HepG2 (cell line): ENCODE measurements around the gene GUK1. TPM values are rescaled to one million over a fixed set of nuclear protein-coding genes. Genes with fewer than 3 reads are reported as not detected.

Experiments
- AKAP8 ChIP-seq: sonication (generic); formaldehyde crosslinking; IDR thresholded peaks from 2 replicates; pipeline ENCODE4 v1.5.1; 2020; ENCODE audit warnings: mild to moderate bottlenecking, missing genetic modification reagents
- GPN1 ChIP-seq: sonication (generic); formaldehyde crosslinking; IDR thresholded peaks from 2 replicates; pipeline ENCODE4 v1.5.1; 2020; ENCODE audit warnings: missing genetic modification reagents, borderline replicate concordance
- HNRNPL ChIP-seq: fragments of 200-400 bp; formaldehyde crosslinking; IDR thresholded peaks from 2 replicates; pipeline ENCODE4 v1.6.1; 2017; ENCODE audit warnings: mild to moderate bottlenecking, low read depth, low read length
- MTF2 ChIP-seq: sonication (generic); formaldehyde crosslinking; IDR thresholded peaks from 2 replicates; pipeline ENCODE4 v1.5.0; 2020; ENCODE audit warnings: missing genetic modification reagents, borderline replicate concordance
- MXD4 ChIP-seq: IDR thresholded peaks from 2 replicates; pipeline ENCODE4 v1.6.1; 2016; ENCODE audit warnings: mild to moderate bottlenecking, missing biosample characterization, missing genetic modification reagents
- MXI1 ChIP-seq: IDR thresholded peaks from 3 replicates; pipeline ENCODE4 v1.6.1; 2012; ENCODE audit warnings: low read depth, low read length, inconsistent platforms, borderline replicate concordance
- NCOA5 ChIP-seq: sonication (generic); formaldehyde crosslinking; IDR thresholded peaks from 2 replicates; pipeline ENCODE4 v1.4.0; 2020; ENCODE audit warnings: missing genetic modification reagents
- RARA ChIP-seq: IDR thresholded peaks from 2 replicates; pipeline ENCODE4 v1.6.1; 2016; ENCODE audit warnings: missing genetic modification reagents, missing compliant biosample characterization
- RFX1 ChIP-seq: fragments of 450-650 bp; IDR thresholded peaks from 2 replicates; pipeline ENCODE4 v1.6.1; 2017
- SIX4 ChIP-seq: sonication (generic); formaldehyde crosslinking; IDR thresholded peaks from 2 replicates; pipeline ENCODE4 v1.4.0; 2020; ENCODE audit warnings: missing genetic modification reagents
- SOX6 ChIP-seq, 2 experiments: fragments of 450-650 bp in 1 of 2; sonication (generic) in 1 of 2; formaldehyde crosslinking in 1 of 2; IDR thresholded peaks; 2 replicates each; pipeline versions ENCODE4 v1.4.0 to v1.6.1; 2017 to 2020; ENCODE audit warnings: antibody characterized with exemption in 1 of 2, mild to moderate bottlenecking in 1 of 2, missing genetic modification reagents in 1 of 2
- ZNF10 ChIP-seq: sonication (generic); formaldehyde crosslinking; IDR thresholded peaks from 2 replicates; pipeline ENCODE4 v1.4.0; 2020; ENCODE audit warnings: mild to moderate bottlenecking, low read depth, missing genetic modification reagents, borderline replicate concordance
- ZNF232 ChIP-seq: sonication (generic); formaldehyde crosslinking; IDR thresholded peaks from 2 replicates; pipeline ENCODE4 v1.4.0; 2020; ENCODE audit warnings: missing genetic modification reagents, borderline replicate concordance
- ZNF350 ChIP-seq: sonication (generic); formaldehyde crosslinking; IDR thresholded peaks from 2 replicates; pipeline ENCODE4 v1.4.0; 2020; ENCODE audit warnings: mild to moderate bottlenecking, low read depth, missing genetic modification reagents, borderline replicate concordance
- ZNF484 ChIP-seq: sonication (generic); formaldehyde crosslinking; IDR thresholded peaks from 2 replicates; pipeline ENCODE4 v1.5.1; 2020; ENCODE audit warnings: mild to moderate bottlenecking, low read depth, missing genetic modification reagents, borderline replicate concordance
- polyA plus RNA-seq, 8 experiments: library from polyadenylated mRNA; depleted of rRNA in 3 of 8; stranded (reverse) in 7 of 8; unstranded in 1 of 8; fragments of >200 nt; fragmentation: Illumina TruSeq in 4 of 8; extraction: Trizol in 4 of 8; gene quantifications; 2 replicates each; pipeline versions ENCODE4 v1.2.1 to v1.2.3, GENCODE V29; 2011 to 2016; ENCODE audit warnings: low read depth in 4 of 8, missing spikeins in 1 of 8, mixed read lengths in 1 of 8; ENCODE audit not compliant: insufficient read depth in 1 of 8
- total RNA-seq, 5 experiments: library from RNA; depleted of rRNA; stranded (reverse); fragments of >200 nt; fragmentation: Illumina TruSeq; extraction: Trizol; gene quantifications; 2 replicates each; pipeline ENCODE4 v1.2.3, GENCODE V29; 2016; ENCODE audit warnings: low read depth in 1 of 5
- TF ChIP-seq, protein P1 (sequence below): sonication (generic); formaldehyde crosslinking; IDR thresholded peaks from 2 replicates; pipeline ENCODE4 v1.4.0; 2020; ENCODE audit warnings: missing genetic modification reagents
- TF ChIP-seq, protein P2 (sequence below): sonication (generic); formaldehyde crosslinking; IDR thresholded peaks from 2 replicates; pipeline ENCODE4 v1.9.0; 2021; ENCODE audit warnings: missing genetic modification reagents, borderline replicate concordance
- TF ChIP-seq, protein P3 (sequence below): sonication (generic); formaldehyde crosslinking; IDR thresholded peaks from 2 replicates; pipeline ENCODE4 v1.4.0; 2020; ENCODE audit warnings: mild to moderate bottlenecking, low read depth, missing genetic modification reagents
- TF ChIP-seq, protein P4 (sequence below): sonication (generic); formaldehyde crosslinking; IDR thresholded peaks from 2 replicates; pipeline ENCODE4 v1.5.0; 2020; ENCODE audit warnings: missing genetic modification reagents

Gene GUK1
- total and polyA plus RNA-seq, 2 of the 13 experiments (the other 11 are each of a cell fraction or from before 2014, with no cell fraction given) = 116 to 154 TPM

DNA sequence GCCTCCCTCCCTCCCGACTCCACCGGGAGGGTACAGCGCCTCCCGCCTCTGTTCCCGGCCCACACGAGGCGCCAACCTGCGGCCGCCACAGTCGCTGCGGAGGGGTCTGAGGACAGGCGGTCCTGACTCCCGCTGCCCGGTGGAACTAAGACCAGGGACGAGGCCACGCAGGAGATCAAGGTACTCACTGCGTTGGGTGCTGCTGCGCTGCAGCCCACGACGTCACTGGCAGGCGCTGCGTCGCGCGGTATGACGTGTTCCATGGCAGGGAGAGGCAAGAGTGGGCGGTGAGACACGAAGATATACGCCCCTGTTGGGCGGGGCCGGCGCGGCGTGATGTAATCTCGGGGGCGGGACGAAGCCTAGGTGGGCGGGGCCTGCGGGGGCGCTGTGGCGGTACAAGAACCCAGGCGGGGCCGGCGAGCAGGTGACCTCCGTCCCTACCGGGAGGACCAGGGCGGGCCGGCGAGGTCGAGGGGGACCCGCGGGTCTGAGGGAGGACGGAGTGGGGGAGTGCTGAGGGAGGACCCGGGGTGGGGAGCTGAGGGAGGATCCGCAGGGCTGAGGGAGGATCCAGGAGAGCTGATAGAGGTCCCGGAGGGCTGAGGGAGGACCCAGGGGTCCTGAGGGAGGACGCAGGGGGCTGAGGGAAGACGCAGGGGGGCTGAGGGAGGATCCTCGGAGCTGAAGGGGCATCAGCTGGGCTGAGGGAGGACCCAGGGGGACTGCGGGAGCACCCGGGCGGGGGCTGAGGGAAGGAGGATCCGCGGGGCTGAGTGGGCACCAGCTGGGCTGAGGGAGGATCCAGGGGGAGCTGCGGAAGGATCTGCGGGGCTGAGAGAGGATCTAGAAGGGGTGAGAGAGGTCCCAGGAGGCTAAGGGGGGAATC lies 30.8 kb upstream of the GUK1 start, which contains the start of gene MRPL55 (continued):
- TF ChIP-seq GPN1 (CRISPR knock-in tag) (no peak; the same call in 1 of the 2 replicates), MXD4 (peak; percentile 48; the same call in 1 of the 2 replicates), RFX1 (no peak), NCOA5 (CRISPR knock-in tag) (no peak), MXI1 (peak; percentile 94; the same call in 2 of the 3 replicates), ZNF10 (CRISPR knock-in tag) (no peak), RARA (peak; percentile 46), HNRNPL (no peak), SOX6 (IDR thresholded peaks at IDR 0.05) (no peak), SOX6 (CRISPR knock-in tag; IDR thresholded peaks at IDR 0.05) (peak; percentile 50), AKAP8 (CRISPR knock-in tag) (no peak; the same call in 1 of the 2 replicates), ZNF350 (CRISPR knock-in tag) (peak; percentile 85), ZNF232 (CRISPR knock-in tag) (0 out of 2 replicates have a peak, but pooled peaks have one; percentile 18), MTF2 (CRISPR knock-in tag) (0 out of 2 replicates have a peak, but pooled peaks have one; percentile 76), SIX4 (peak; percentile 11; the same call in 1 of the 2 replicates), ZNF484 (CRISPR knock-in tag) (no peak)
- TF ChIP-seq, protein P1, sequence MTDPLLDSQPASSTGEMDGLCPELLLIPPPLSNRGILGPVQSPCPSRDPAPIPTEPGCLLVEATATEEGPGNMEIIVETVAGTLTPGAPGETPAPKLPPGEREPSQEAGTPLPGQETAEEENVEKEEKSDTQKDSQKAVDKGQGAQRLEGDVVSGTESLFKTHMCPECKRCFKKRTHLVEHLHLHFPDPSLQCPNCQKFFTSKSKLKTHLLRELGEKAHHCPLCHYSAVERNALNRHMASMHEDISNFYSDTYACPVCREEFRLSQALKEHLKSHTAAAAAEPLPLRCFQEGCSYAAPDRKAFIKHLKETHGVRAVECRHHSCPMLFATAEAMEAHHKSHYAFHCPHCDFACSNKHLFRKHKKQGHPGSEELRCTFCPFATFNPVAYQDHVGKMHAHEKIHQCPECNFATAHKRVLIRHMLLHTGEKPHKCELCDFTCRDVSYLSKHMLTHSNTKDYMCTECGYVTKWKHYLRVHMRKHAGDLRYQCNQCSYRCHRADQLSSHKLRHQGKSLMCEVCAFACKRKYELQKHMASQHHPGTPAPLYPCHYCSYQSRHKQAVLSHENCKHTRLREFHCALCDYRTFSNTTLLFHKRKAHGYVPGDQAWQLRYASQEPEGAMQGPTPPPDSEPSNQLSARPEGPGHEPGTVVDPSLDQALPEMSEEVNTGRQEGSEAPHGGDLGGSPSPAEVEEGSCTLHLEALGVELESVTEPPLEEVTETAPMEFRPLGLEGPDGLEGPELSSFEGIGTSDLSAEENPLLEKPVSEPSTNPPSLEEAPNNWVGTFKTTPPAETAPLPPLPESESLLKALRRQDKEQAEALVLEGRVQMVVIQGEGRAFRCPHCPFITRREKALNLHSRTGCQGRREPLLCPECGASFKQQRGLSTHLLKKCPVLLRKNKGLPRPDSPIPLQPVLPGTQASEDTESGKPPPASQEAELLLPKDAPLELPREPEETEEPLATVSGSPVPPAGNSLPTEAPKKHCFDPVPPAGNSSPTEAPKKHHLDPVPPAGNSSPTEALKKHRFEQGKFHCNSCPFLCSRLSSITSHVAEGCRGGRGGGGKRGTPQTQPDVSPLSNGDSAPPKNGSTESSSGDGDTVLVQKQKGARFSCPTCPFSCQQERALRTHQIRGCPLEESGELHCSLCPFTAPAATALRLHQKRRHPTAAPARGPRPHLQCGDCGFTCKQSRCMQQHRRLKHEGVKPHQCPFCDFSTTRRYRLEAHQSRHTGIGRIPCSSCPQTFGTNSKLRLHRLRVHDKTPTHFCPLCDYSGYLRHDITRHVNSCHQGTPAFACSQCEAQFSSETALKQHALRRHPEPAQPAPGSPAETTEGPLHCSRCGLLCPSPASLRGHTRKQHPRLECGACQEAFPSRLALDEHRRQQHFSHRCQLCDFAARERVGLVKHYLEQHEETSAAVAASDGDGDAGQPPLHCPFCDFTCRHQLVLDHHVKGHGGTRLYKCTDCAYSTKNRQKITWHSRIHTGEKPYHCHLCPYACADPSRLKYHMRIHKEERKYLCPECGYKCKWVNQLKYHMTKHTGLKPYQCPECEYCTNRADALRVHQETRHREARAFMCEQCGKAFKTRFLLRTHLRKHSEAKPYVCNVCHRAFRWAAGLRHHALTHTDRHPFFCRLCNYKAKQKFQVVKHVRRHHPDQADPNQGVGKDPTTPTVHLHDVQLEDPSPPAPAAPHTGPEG (CRISPR knock-in tag) = no peak; the same call in 1 of the 2 replicates
- TF ChIP-seq, protein P2, sequence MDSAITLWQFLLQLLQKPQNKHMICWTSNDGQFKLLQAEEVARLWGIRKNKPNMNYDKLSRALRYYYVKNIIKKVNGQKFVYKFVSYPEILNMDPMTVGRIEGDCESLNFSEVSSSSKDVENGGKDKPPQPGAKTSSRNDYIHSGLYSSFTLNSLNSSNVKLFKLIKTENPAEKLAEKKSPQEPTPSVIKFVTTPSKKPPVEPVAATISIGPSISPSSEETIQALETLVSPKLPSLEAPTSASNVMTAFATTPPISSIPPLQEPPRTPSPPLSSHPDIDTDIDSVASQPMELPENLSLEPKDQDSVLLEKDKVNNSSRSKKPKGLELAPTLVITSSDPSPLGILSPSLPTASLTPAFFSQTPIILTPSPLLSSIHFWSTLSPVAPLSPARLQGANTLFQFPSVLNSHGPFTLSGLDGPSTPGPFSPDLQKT = no peak
- TF ChIP-seq, protein P3, sequence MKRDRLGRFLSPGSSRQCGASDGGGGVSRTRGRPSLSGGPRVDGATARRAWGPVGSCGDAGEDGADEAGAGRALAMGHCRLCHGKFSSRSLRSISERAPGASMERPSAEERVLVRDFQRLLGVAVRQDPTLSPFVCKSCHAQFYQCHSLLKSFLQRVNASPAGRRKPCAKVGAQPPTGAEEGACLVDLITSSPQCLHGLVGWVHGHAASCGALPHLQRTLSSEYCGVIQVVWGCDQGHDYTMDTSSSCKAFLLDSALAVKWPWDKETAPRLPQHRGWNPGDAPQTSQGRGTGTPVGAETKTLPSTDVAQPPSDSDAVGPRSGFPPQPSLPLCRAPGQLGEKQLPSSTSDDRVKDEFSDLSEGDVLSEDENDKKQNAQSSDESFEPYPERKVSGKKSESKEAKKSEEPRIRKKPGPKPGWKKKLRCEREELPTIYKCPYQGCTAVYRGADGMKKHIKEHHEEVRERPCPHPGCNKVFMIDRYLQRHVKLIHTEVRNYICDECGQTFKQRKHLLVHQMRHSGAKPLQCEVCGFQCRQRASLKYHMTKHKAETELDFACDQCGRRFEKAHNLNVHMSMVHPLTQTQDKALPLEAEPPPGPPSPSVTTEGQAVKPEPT (CRISPR knock-in tag) = no peak
- TF ChIP-seq, protein P4, sequence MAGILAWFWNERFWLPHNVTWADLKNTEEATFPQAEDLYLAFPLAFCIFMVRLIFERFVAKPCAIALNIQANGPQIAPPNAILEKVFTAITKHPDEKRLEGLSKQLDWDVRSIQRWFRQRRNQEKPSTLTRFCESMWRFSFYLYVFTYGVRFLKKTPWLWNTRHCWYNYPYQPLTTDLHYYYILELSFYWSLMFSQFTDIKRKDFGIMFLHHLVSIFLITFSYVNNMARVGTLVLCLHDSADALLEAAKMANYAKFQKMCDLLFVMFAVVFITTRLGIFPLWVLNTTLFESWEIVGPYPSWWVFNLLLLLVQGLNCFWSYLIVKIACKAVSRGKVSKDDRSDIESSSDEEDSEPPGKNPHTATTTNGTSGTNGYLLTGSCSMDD (CRISPR knock-in tag) = no peak
